Omental fat pad (tissue), 4 donors: Measurements from ENCODE around the gene IL1RAPL2. TPM values are rescaled to one million over a fixed set of nuclear protein-coding genes. Genes with fewer than 3 reads are reported as not detected.

Source experiments
- ATAC-seq: fragments of 150-250 bp; one replicate; pipeline ENCODE4 v1.9.1; 2016; ENCODE audit warnings: mild to moderate bottlenecking, moderate library complexity; ENCODE audit not compliant: low FRiP score
- DNase-seq: peaks from one replicate; pipeline ENCODE4 v3.0.0-alpha.2; 2019; ENCODE audit warnings: low spot score
- total RNA-seq, 4 donors: library from RNA; depleted of rRNA; stranded (reverse); fragments of >200 nt; gene quantifications; one replicate each; pipeline ENCODE4 v1.1.0, GENCODE V29; 2016
- TF ChIP-seq, protein P1 (sequence below), 3 donors: fragments of 450-650 bp; IDR thresholded peaks; one replicate each; pipeline ENCODE4 v1.5.1; 2016 to 2017; ENCODE audit warnings: antibody characterized with exemption in 3 of 3, mild to moderate bottlenecking in 3 of 3, moderate library complexity in 2 of 3

IL1RAPL2 gene
- total RNA-seq, 4 donors from 2014 or later = 0.09 TPM; not detected in 3

DNA sequence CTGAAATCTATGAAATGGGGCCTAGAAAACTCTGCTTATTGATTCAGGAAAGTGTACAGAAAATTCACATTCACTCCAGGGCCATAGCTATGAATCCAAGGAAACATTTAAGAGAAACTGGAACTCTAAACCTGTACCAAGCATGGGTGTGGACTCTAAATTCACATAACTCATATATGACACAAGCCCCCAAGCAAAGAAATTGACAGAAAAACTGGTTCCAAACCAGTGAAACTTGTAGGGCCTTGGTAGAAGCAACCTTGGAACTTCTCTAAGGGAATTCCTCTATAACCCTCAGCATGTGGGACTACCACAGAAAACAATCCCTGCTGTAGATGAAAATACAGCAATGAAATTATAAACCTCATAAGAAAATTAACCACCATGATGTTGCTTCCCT, 1149.7 kb downstream of the IL1RAPL2 start:
- ATAC-seq = no peak
- TF ChIP-seq, protein P1, sequence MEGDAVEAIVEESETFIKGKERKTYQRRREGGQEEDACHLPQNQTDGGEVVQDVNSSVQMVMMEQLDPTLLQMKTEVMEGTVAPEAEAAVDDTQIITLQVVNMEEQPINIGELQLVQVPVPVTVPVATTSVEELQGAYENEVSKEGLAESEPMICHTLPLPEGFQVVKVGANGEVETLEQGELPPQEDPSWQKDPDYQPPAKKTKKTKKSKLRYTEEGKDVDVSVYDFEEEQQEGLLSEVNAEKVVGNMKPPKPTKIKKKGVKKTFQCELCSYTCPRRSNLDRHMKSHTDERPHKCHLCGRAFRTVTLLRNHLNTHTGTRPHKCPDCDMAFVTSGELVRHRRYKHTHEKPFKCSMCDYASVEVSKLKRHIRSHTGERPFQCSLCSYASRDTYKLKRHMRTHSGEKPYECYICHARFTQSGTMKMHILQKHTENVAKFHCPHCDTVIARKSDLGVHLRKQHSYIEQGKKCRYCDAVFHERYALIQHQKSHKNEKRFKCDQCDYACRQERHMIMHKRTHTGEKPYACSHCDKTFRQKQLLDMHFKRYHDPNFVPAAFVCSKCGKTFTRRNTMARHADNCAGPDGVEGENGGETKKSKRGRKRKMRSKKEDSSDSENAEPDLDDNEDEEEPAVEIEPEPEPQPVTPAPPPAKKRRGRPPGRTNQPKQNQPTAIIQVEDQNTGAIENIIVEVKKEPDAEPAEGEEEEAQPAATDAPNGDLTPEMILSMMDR (IDR thresholded peaks at IDR 0.05) = no peak
- no peak for DNase-seq

DNA sequence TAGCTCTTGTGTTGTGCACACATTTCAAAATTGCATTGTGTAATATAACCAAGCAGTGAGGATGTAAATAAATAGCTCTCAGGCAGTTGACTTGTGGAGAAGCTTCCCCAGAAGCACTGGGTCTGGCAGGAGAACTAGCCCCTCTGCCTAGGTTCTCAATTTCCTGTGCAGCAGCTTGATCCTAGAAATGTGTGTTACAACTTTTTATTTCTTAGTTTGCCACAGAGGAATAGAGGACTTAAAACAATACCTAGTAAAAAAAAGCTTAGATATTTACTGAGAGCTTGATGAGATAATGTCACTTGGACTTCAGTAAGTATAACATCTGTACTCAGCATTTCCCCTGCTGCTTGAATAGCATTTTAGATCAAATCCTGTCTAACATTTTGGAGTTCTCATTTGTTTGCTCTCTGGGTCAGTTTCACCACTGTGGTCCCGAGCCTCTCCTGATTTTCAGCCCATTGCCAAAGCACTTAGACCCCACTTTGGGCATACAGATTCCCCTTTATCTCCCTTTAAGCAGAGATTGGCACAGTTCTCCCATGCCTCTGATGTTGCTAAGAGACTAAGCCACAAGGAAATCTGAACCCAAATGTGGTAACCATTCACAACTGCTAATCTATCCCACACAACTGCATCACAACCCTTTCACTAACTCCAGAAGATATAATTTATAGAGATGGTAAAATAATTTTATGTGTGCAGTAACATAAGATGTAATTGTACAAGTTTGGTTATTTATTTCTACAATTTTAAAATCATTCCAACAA, 1158.2 kb downstream of the IL1RAPL2 start:
- DNase-seq = no peak
- TF ChIP-seq, protein P1 (IDR thresholded peaks at IDR 0.05) = no peak
- ATAC-seq = no peak

DNA sequence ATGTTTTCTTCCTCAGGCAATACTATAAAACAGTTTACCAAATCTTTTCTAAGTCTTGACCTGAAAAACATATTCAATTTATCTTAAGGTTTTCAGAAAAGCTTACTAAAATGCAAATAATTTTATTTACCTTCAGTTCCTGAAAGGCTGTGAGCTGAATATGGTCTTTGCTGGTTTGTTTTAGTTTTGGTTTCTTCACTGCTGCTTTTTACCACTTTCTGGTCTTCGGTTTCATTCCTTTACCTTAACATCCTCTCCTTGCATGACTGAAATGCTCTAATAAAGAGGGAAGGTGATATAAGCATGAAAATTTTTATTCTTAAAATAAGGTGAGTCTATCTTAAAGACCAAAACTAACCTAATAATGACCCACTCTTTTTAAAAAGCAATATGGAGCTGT, 1159.2 kb downstream of the IL1RAPL2 start:
- ATAC-seq (no peak), DNase-seq (no peak)
- TF ChIP-seq, protein P1 (IDR thresholded peaks at IDR 0.05) = no peak

DNA sequence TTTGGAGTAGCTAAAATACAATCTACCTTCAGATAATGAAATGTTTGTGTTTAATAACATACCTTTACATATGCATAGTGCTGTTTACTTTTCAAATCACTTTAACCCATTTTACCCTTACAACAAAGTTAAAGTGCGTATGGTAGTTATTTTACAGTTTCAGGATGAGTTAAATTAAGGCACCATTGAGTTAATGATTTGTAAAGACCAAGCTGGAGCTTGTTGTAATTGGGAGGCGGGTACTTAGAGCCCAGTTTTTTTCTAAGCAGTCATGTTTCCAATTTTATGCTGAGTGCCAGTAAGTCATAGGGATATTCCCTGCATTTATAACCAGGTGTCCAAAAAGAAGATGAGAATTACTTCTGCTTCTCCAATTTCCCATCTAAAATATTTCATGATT, 1172.2 kb downstream of the IL1RAPL2 start:
- TF ChIP-seq, protein P1 (IDR thresholded peaks at IDR 0.05) = no peak
- ATAC-seq = no peak
- DNase-seq = no peak

DNA sequence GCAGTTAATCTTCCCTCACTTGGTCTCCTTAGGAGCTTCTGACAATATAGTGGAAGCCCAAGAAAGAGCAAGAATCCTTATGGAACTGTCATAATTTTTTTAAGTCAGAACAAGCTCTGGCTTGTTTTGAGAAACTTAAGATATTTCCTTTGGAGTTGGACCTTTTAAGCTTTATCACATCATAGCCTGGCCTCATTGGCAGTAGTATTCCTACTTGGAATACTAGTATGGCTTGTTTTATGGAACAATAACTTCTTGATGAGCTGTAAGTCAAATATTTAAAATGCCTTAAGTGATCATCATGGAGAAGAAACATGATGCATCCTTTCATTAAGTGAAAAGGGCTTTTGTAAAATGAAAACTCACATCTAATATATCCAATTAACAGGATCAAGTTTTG, 1178.3 kb downstream of the IL1RAPL2 start:
- DNase-seq (no peak), ATAC-seq (no peak)
- TF ChIP-seq, protein P1 (IDR thresholded peaks at IDR 0.05) = no peak

DNA sequence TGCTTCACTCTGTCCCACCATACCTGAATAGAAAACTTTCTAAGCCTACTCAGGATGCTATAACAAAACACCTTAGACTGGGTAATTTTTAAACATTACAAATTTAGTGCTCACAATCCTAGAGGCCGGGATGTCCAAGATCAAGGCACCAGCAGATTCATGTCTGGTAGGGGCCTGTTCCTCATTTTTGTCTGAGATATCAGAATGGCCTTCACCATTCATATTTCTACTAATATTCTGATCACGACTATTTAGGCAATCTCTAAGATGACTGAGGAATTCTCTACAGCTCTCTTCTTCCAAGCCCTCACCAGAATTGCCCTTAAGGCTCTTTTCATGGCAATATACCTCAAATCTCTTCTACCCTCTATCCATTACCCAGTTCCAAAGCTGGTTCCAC, 1178.9 kb downstream of the IL1RAPL2 start:
- TF ChIP-seq, protein P1 (IDR thresholded peaks at IDR 0.05) = no peak
- DNase-seq (no peak), ATAC-seq (no peak)

DNA sequence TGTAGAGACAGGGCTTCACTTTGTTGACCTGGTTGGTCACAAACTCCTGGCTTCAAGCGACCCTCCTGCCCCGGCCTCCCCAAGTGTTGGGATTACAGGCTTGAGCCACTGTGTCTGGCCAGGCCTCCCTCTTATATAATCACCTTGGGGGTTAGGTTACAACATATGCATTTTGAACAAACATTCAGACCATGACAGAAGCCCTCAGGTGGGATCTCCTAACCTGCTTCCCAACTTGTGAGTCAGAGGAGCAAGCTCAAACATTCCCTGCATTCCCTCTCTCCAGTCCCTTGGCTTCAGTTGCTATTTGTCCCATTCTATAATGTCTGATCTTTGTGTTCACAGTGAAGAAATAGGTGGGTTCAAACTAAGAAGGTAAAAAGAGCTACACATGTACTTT, 1179.9 kb downstream of the IL1RAPL2 start:
- no peak for DNase-seq
- no peak for ATAC-seq
- TF ChIP-seq, protein P1 (IDR thresholded peaks at IDR 0.05) = no peak
